A549 (cell line): Measurements from ENCODE around the gene SUGCT. TPM values are rescaled to one million over a fixed set of nuclear protein-coding genes. Genes with fewer than 3 reads are reported as not detected.

ENCODE experiments used
- ATAC-seq, 2 experiments: fragments of 200-7000 bp in 1 of 2; fragments of >200 bp in 1 of 2; cut with Nextera tagmentation in 1 of 2; cut with Tn5 transposase in 1 of 2; 3 replicates each; pipeline versions ENCODE4 v1.8.0 to v1.9.1; 2018 to 2020; ENCODE audit warnings: mild to moderate bottlenecking in 1 of 2, moderate library complexity in 1 of 2
- CTCF ChIA-PET: fragments of 300-600 bp; sonication (Branson Sonifier 250); formaldehyde crosslinking; extraction: SDS; loops from one replicate; lab custom pipeline; 2021; ENCODE audit warnings: antibody characterized with exemption, inconsistent platforms; lab: Yijun Ruan, JAX
- POLR2A ChIA-PET: fragments of 350-600 bp; formaldehyde crosslinking; extraction: SDS; loops from one replicate; lab custom pipeline; 2021; ENCODE audit warnings: antibody characterized with exemption, inconsistent platforms; lab: Yijun Ruan, JAX
- DNase-seq, 2 experiments: peaks; one replicate each; pipeline versions ENCODE4 v3.0.0 to v3.0.0-alpha.2; 2011 to 2016; ENCODE audit warnings: low read depth in 1 of 2, low spot score in 1 of 2
- FAIRE-seq: peaks from 2 replicates; lab custom pipeline; 2011; peaks lifted over from hg19 to GRCh38; lab: Jason Lieb, UNC
- H3K27ac ChIP-seq, 2 experiments: fragments of >200 bp; sonication (Bioruptor Twin); formaldehyde crosslinking; 3 replicates each; pipeline ENCODE4 v1.5.1; 2016 to 2017
- H3K4me1 ChIP-seq: fragments of >200 bp; sonication (Bioruptor Twin); formaldehyde crosslinking; 3 replicates; pipeline ENCODE4 v1.6.1; 2016
- H3K4me2 ChIP-seq: fragments of >200 bp; sonication (Bioruptor Twin); formaldehyde crosslinking; 3 replicates; pipeline ENCODE4 v1.6.1; 2016
- H3K4me3 ChIP-seq: fragments of >200 bp; sonication (Bioruptor Twin); formaldehyde crosslinking; 3 replicates; pipeline ENCODE4 v1.5.1; 2016
- H3K9me3 ChIP-seq: fragments of >200 bp; sonication (Bioruptor Twin); formaldehyde crosslinking; 3 replicates; pipeline ENCODE4 v1.6.1; 2016
- BHLHE40 ChIP-seq: IDR thresholded peaks from 2 replicates; pipeline ENCODE4 v1.6.1; 2012; ENCODE audit warnings: low read depth, low read length, inconsistent platforms
- CBX2 ChIP-seq: fragments of 200-600 bp; sonication (generic); IDR thresholded peaks from 2 replicates; pipeline ENCODE4 v1.6.1; 2016; ENCODE audit warnings: low read depth, mild to moderate bottlenecking, borderline replicate concordance
- CBX8 ChIP-seq: fragments of 200-600 bp; sonication (generic); IDR thresholded peaks from 2 replicates; pipeline ENCODE4 v1.6.1; 2016
- EP300 ChIP-seq, 2 experiments: fragments of >200 bp; sonication (Bioruptor Twin); formaldehyde crosslinking; IDR thresholded peaks; 2 replicates in 1 of 2; 3 replicates in 1 of 2; pipeline ENCODE4 v1.6.1; 2016 to 2017
- ESRRA ChIP-seq: fragments of 150-350 bp; IDR thresholded peaks from 2 replicates; pipeline ENCODE4 v1.6.1; 2014; ENCODE audit warnings: mild to moderate bottlenecking, low read length, borderline replicate concordance
- FOSL2 ChIP-seq, 2 experiments: fragments of 450-650 bp in 1 of 2; fragments of >200 bp in 1 of 2; sonication (Bioruptor Twin) in 1 of 2; formaldehyde crosslinking; IDR thresholded peaks; 2 replicates each; pipeline versions ENCODE4 v1.5.0 to v1.6.1; 2016 to 2020; ENCODE audit warnings: mild to moderate bottlenecking in 1 of 2, moderate library complexity in 1 of 2
- GATA3 ChIP-seq: IDR thresholded peaks from 2 replicates; pipeline ENCODE4 v1.6.1; 2012; ENCODE audit warnings: borderline replicate concordance
- HEYL ChIP-seq: fragments of 250-450 bp; sonication (Bioruptor Pico); IDR thresholded peaks from 2 replicates; pipeline ENCODE4 v1.8.0; 2021; ENCODE audit warnings: mild to moderate bottlenecking, moderate library complexity
- HOXA7 ChIP-seq: fragments of 250-450 bp; sonication (Bioruptor Pico); IDR thresholded peaks from 2 replicates; pipeline ENCODE4 v1.5.0; 2020; ENCODE audit warnings: mild to moderate bottlenecking, moderate library complexity
- HOXB5 ChIP-seq: fragments of 250-450 bp; sonication (Bioruptor Pico); IDR thresholded peaks from 2 replicates; pipeline ENCODE4 v1.5.0; 2020; ENCODE audit warnings: mild to moderate bottlenecking, moderate library complexity
- JUNB ChIP-seq: fragments of >200 bp; sonication (Bioruptor Twin); formaldehyde crosslinking; IDR thresholded peaks from 2 replicates; pipeline ENCODE4 v1.6.1; 2016
- MAFK ChIP-seq: fragments of 450-650 bp; IDR thresholded peaks from 2 replicates; pipeline ENCODE4 v1.6.1; 2014; ENCODE audit not compliant: partially characterized antibody
- MYC ChIP-seq: IDR thresholded peaks from 2 replicates; pipeline ENCODE4 v1.6.1; 2012; ENCODE audit warnings: mild to moderate bottlenecking, inconsistent platforms, low read length, improper control_type of control experiment, borderline replicate concordance
- PHF8 ChIP-seq: fragments of 200-600 bp; sonication (generic); IDR thresholded peaks from 2 replicates; pipeline ENCODE4 v1.6.1; 2016; ENCODE audit warnings: low read depth, mild to moderate bottlenecking, antibody characterized with exemption, moderate library complexity, borderline replicate concordance
- POLR2AphosphoS2 ChIP-seq: conservative IDR thresholded peaks from 2 replicates; pipeline ENCODE4 v1.6.1; 2012; ENCODE audit warnings: low read length, improper control_type of control experiment, inconsistent platforms
- RAD21 ChIP-seq, 2 experiments: fragments of >200 bp in 1 of 2; sonication (Bioruptor Twin) in 1 of 2; formaldehyde crosslinking in 1 of 2; IDR thresholded peaks in 1 of 2; conservative IDR thresholded peaks in 1 of 2; 2 replicates in 1 of 2; 3 replicates in 1 of 2; pipeline ENCODE4 v1.6.1; 2012 to 2018; ENCODE audit warnings: inconsistent platforms in 1 of 2
- RCOR1 ChIP-seq: fragments of 150-350 bp; IDR thresholded peaks from 2 replicates; pipeline ENCODE4 v1.6.1; 2014; ENCODE audit warnings: antibody characterized with exemption, low read length, low read depth
- RNF2 ChIP-seq: fragments of 200-600 bp; sonication (generic); IDR thresholded peaks from 2 replicates; pipeline ENCODE4 v1.6.1; 2016; ENCODE audit warnings: low read depth, mild to moderate bottlenecking, antibody characterized with exemption, moderate library complexity, borderline replicate concordance
- SMC3 ChIP-seq: fragments of >200 bp; sonication (Bioruptor Twin); formaldehyde crosslinking; IDR thresholded peaks from 3 replicates; pipeline ENCODE4 v1.6.1; 2018; ENCODE audit warnings: inconsistent platforms
- SREBF2 ChIP-seq: fragments of 450-650 bp; IDR thresholded peaks from 2 replicates; pipeline ENCODE4 v1.6.1; 2014; ENCODE audit warnings: mild to moderate bottlenecking, moderate library complexity
- TFCP2L1 ChIP-seq: fragments of 250-450 bp; sonication (Bioruptor Pico); IDR thresholded peaks from 2 replicates; pipeline ENCODE4 v1.5.0; 2021; ENCODE audit warnings: mild to moderate bottlenecking
- ZFP36 ChIP-seq: fragments of 450-650 bp; IDR thresholded peaks from 2 replicates; pipeline ENCODE4 v1.6.1; 2014; ENCODE audit warnings: borderline replicate concordance; ENCODE audit not compliant: partially characterized antibody
- ZNF302 ChIP-seq: fragments of 250-450 bp; sonication (Bioruptor Pico); IDR thresholded peaks from 2 replicates; pipeline ENCODE4 v1.9.0; 2021; ENCODE audit warnings: inconsistent platforms, mild to moderate bottlenecking, moderate library complexity
- WGBS: methylation state at CpG from one replicate; pipeline ENCODE4 v1.1.6; 2017; ENCODE audit errors: missing lambda C conversion rate; 5-methylcytosine and 5-hydroxymethylcytosine counted together
- polyA plus RNA-seq, 4 experiments: library from polyadenylated mRNA; depleted of rRNA in 3 of 4; stranded (reverse); fragments of >200 nt; fragmentation: RNase III in 1 of 4; extraction: RNeasy Plus Mini Kit Qiagen cat#74134 plus additional on column Dnase treatment in 1 of 4; gene quantifications; 2 replicates in 3 of 4; 3 replicates in 1 of 4; pipeline ENCODE4 v1.2.3, GENCODE V29; 2011 to 2017
- TF ChIP-seq, protein P1 (sequence below): fragments of 250-450 bp; sonication (Bioruptor Pico); IDR thresholded peaks from 2 replicates; pipeline ENCODE4 v1.5.0; 2021; ENCODE audit warnings: mild to moderate bottlenecking, moderate library complexity, borderline replicate concordance
- TF ChIP-seq, protein P2 (sequence below): IDR thresholded peaks from 2 replicates; pipeline ENCODE4 v1.6.1; 2012
- TF ChIP-seq, protein P3 (sequence below): IDR thresholded peaks from 2 replicates; pipeline ENCODE4 v1.6.1; 2012

SUGCT gene
- polyA plus RNA-seq, 2 of the 4 experiments (the other 2 are of a cell fraction): 1.4 to 1.6 TPM

DNA sequence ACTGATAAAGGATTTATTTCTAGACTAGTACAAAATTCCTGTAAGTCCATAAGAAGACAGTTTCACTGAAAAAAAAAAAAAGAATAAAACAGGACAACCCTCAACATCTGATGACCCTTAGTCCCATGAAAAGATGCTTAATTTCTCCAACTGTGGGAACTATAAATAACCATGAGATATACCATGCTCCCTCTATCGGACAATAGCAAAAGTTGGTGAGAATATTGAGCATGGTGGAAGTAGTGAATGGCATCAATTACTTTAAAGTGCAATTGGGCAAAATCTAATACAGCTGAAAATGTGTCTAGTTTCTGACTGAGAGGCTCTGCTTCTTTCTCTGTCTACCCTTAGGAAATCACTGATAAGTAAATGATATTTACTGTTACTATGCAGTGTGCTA is 348.8 kb downstream of the SUGCT start:
- FAIRE-seq: no peak
- TF ChIP-seq HOXB5 (no peak), ESRRA (no peak), MAFK (no peak), RCOR1 (no peak), FOSL2 (IDR thresholded peaks at IDR 0.05) (no peak), FOSL2 (CRISPR knock-in tag; IDR thresholded peaks at IDR 0.05) (no peak), SREBF2 (no peak), EP300 (IDR thresholded peaks at IDR 0.05) (no peak), CBX2 (no peak), CBX8 (no peak), RNF2 (no peak), MYC (no peak), ZNF302 (CRISPR knock-in tag) (no peak)
- TF ChIP-seq, protein P1, sequence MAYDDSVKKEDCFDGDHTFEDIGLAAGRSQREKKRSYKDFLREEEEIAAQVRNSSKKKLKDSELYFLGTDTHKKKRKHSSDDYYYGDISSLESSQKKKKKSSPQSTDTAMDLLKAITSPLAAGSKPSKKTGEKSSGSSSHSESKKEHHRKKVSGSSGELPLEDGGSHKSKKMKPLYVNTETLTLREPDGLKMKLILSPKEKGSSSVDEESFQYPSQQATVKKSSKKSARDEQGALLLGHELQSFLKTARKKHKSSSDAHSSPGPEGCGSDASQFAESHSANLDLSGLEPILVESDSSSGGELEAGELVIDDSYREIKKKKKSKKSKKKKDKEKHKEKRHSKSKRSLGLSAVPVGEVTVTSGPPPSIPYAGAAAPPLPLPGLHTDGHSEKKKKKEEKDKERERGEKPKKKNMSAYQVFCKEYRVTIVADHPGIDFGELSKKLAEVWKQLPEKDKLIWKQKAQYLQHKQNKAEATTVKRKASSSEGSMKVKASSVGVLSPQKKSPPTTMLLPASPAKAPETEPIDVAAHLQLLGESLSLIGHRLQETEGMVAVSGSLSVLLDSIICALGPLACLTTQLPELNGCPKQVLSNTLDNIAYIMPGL: no peak
- peak in 1 of 2 experiments; percentile 2 for DNase-seq
- no peaks in the 10 kb centered on the region for H3K4me1 ChIP-seq
- ChIA-PET CTCF (interaction anchor here (1.1 to 2.2 kb wide), 3 partner anchors 9 to 254 kb away, joined by 4 to 5 read pairs (median 5); no protein-coding TSS in a partner anchor), POLR2A (no interaction called here)
- H3K4me2 ChIP-seq: no peak overlapping the region
- WGBS: 4% methylated on average over 1 of the region's 1 CpG
- no peaks in the 10 kb centered on the region for H3K9me3 ChIP-seq
- no peak overlapping the region for H3K4me3 ChIP-seq
- ATAC-seq: peak in 1 of 2 experiments; percentile 42; a peak in 2 of 6 replicates
- no peak overlapping the region for H3K27ac ChIP-seq

DNA sequence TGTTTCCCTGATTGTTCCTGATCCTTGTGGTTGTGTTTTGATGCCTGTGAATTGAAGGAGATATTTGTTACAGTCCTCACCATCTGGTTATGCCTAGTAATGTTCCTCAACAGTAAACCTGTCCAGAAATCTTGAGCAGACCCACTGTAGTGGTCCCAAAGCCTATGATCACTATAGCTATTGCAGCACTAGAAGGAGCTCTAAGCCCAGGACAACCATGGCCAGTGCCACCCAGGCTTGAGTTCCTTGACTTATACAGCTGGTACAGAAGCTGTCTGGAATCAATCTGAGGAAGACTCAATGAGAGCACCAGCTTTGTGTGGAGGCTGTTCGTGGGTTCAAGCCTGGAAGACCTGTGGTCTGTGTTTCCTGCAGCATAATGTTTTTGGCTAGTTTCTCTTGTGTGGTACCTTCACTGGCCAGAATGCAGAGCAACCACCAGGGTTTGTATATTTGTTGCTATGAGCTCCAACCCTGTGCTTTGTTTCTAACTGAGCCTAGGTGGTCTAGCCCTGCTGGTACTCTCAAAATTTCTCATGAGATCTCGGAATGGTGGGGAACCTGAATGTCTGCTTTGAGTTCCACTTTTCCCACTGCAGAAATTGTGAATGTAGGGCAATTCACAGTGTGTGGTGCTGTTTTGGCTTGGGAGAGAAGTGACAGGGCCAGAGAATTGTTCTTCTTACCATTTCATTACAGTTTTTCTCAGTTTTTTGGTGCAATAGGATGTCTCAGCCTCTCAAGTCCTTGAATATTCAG is 355.2 kb downstream of the SUGCT start:
- CTCF ChIA-PET: no interaction called here
- TF ChIP-seq RAD21 (conservative IDR thresholded peaks at IDR 0.05 in 1 of 2, IDR thresholded peaks at IDR 0.05 in 1 of 2) (no peak), RNF2 (no peak), ZFP36 (no peak)
- TF ChIP-seq, protein P2, sequence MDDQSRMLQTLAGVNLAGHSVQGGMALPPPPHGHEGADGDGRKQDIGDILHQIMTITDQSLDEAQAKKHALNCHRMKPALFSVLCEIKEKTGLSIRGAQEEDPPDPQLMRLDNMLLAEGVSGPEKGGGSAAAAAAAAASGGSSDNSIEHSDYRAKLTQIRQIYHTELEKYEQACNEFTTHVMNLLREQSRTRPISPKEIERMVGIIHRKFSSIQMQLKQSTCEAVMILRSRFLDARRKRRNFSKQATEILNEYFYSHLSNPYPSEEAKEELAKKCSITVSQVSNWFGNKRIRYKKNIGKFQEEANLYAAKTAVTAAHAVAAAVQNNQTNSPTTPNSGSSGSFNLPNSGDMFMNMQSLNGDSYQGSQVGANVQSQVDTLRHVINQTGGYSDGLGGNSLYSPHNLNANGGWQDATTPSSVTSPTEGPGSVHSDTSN: no peak
- TF ChIP-seq, protein P3, sequence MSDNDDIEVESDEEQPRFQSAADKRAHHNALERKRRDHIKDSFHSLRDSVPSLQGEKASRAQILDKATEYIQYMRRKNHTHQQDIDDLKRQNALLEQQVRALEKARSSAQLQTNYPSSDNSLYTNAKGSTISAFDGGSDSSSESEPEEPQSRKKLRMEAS: no peak
- 0% methylated on average over 2 of the region's 2 CpGs for WGBS
- H3K4me1 ChIP-seq: no peaks in the 10 kb centered on the region
- no peak for ATAC-seq
- DNase-seq: no peak
- no peak overlapping the region for H3K4me2 ChIP-seq
- no peak overlapping the region for H3K4me3 ChIP-seq
- H3K27ac ChIP-seq: no peak overlapping the region
- FAIRE-seq: no peak
- H3K9me3 ChIP-seq: no peaks in the 10 kb centered on the region
- POLR2A ChIA-PET: no interaction called here

DNA sequence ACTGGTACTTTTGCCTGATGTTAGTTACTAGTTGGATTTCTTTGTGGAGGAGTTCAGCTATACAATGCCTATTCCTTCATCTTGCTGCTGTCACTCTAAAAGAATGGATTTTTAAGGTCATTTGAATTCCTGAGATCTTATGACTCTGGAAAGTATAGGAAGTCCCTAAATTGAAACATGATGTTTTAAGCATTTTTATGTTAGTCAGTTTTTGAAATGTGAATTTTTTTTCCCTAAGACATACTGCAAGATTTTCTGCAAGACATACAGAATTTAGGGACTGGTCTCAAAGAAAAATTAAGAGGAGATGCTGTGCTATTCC is 355.8 kb downstream of the SUGCT start:
- Histone ChIP-seq H3K4me3 (no peak overlapping the region), H3K9me3 (no peaks in the 10 kb centered on the region), H3K4me2 (no peak overlapping the region), H3K4me1 (no peaks in the 10 kb centered on the region)
- FAIRE-seq: no peak
- CTCF ChIA-PET: no interaction called here
- no peak for DNase-seq
- TF ChIP-seq ZFP36: no peak
- no peak for TF ChIP-seq BHLHE40
- no peak for TF ChIP-seq HEYL (CRISPR knock-in tag)
- no peak for TF ChIP-seq HOXA7 (CRISPR knock-in tag)
- TF ChIP-seq POLR2AphosphoS2: no peak
- TF ChIP-seq GATA3: no peak
- no peak for TF ChIP-seq SMC3
- no peak for TF ChIP-seq PHF8
- no peak for TF ChIP-seq FOSL2 (IDR thresholded peaks at IDR 0.05)
- TF ChIP-seq FOSL2 (CRISPR knock-in tag; IDR thresholded peaks at IDR 0.05): no peak
- TF ChIP-seq JUNB: no peak
- TF ChIP-seq RCOR1: no peak
- TF ChIP-seq TFCP2L1: no peak
- TF ChIP-seq, all 56 proteins: peak for 0
- no peak overlapping the region for H3K27ac ChIP-seq
- no peak for ATAC-seq
- POLR2A ChIA-PET: no interaction called here
